GM12891 (cell line): ENCODE measurements around the gene ZBTB42.

Source experiments
- POLR2AphosphoS5 ChIP-seq: IDR thresholded peaks from 2 replicates; pipeline ENCODE4 v1.6.1; 2011; ENCODE audit warnings: low read depth, low read length, control low read depth
- SPI1 ChIP-seq: IDR thresholded peaks from 2 replicates; pipeline ENCODE4 v1.6.1; 2011; ENCODE audit warnings: low read depth, low read length, control low read depth
- TAF1 ChIP-seq: IDR thresholded peaks from 2 replicates; pipeline ENCODE4 v1.6.1; 2011; ENCODE audit warnings: low read depth, low read length, control low read depth

DNA sequence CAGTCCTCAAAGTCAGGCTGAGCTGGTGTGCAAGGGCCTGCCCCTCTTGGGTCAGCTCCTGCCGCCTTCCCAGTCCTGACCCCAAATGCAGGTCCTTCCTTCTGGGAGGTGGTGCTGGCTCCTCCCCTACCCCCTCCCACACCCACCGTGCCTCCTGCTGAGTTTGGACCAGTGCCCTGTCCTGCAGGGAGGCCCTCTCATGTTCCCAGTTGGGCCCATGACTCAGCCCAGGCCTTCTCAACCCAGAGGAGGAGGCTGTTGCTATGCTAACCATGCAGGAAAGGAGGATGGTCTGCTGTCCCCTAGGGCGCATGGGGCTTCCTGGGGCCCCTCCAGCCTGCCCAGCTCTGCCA is 4.4 kb downstream of the ZBTB42 start:
- TF ChIP-seq SPI1 (no peak), POLR2AphosphoS5 (no peak), TAF1 (no peak)
